BLaER1 (cell line): ENCODE data around the gene KRT36.

Experiments used
- H3K27ac ChIP-seq: shearing (Covaris generic); formaldehyde crosslinking; 2 replicates; pipeline ENCODE4 v1.8.1; 2022
- H3K27me3 ChIP-seq: shearing (Covaris generic); formaldehyde crosslinking; 2 replicates; pipeline ENCODE4 v1.8.1; 2022
- H3K36me3 ChIP-seq: shearing (Covaris generic); formaldehyde crosslinking; 2 replicates; pipeline ENCODE4 v1.8.1; 2022
- H3K4me1 ChIP-seq: shearing (Covaris generic); formaldehyde crosslinking; 2 replicates; pipeline ENCODE4 v1.8.1; 2022
- H3K4me2 ChIP-seq: shearing (Covaris generic); formaldehyde crosslinking; 2 replicates; pipeline ENCODE4 v1.8.1; 2022
- H3K4me3 ChIP-seq: shearing (Covaris generic); formaldehyde crosslinking; 2 replicates; pipeline ENCODE4 v1.8.1; 2022
- H3K9ac ChIP-seq: shearing (Covaris generic); formaldehyde crosslinking; 2 replicates; pipeline ENCODE4 v1.8.1; 2022
- H3K9me3 ChIP-seq: shearing (Covaris generic); formaldehyde crosslinking; 2 replicates; pipeline ENCODE4 v1.8.1; 2022
- H4K20me1 ChIP-seq: shearing (Covaris generic); formaldehyde crosslinking; 2 replicates; pipeline ENCODE4 v1.8.1; 2022
- Cebpa-rat ChIP-seq: shearing (Covaris generic); IDR thresholded peaks from 2 replicates; pipeline ENCODE4 v1.8.1; 2022

The KRT36 gene

GRCh38 chr17:41463746-41464145 lies 26.0 kb downstream of the KRT36 start:
- Histone ChIP-seq H3K4me3 (no peak overlapping the region), H3K4me1 (no peaks in the 10 kb centered on the region), H3K36me3 (no peaks in the 10 kb centered on the region), H3K9ac (no peak overlapping the region), H3K9me3 (0 out of 2 replicates have a peak, but pooled peaks cover 8% of the 10 kb centered on the region), H3K4me2 (no peak overlapping the region), H3K27me3 (no peaks in the 10 kb centered on the region), H3K27ac (no peak overlapping the region), H4K20me1 (no peaks in the 10 kb centered on the region)
- TF ChIP-seq Cebpa-rat, result no peak

- no peak for TF ChIP-seq Cebpa-rat
Observed at GRCh38 chr17:41462705-41463104, 27.0 kb downstream of the KRT36 start.

GRCh38 chr17:41457676-41458075 lies 32.0 kb downstream of the KRT36 start:
- Histone ChIP-seq H3K4me2 (no peak overlapping the region), H3K27ac (no peak overlapping the region)

More at GRCh38 chr17:41462705-41463104, 27.0 kb downstream of the KRT36 start:
- Histone ChIP-seq H3K9ac (no peak overlapping the region), H3K4me1 (no peaks in the 10 kb centered on the region), H3K27ac (no peak overlapping the region), H3K9me3 (no peaks in the 10 kb centered on the region), H4K20me1 (no peaks in the 10 kb centered on the region), H3K4me2 (no peak overlapping the region), H3K27me3 (no peaks in the 10 kb centered on the region), H3K36me3 (no peaks in the 10 kb centered on the region), H3K4me3 (no peak overlapping the region)

GRCh38 chr17:41456204-41456603 lies 33.5 kb downstream of the KRT36 start:
- no peak overlapping the region for H3K9ac ChIP-seq
- H3K27ac ChIP-seq, result no peak overlapping the region
- H3K9me3 ChIP-seq, result 0 out of 2 replicates have a peak, but pooled peaks cover 4% of the 10 kb centered on the region
- no peaks in the 10 kb centered on the region for H3K36me3 ChIP-seq
- H4K20me1 ChIP-seq, result no peaks in the 10 kb centered on the region
- TF ChIP-seq Cebpa-rat, result no peak
- H3K4me2 ChIP-seq, result no peak overlapping the region
- H3K27me3 ChIP-seq, result no peaks in the 10 kb centered on the region
- H3K4me1 ChIP-seq, result no peaks in the 10 kb centered on the region
- H3K4me3 ChIP-seq, result no peak overlapping the region

More at GRCh38 chr17:41457676-41458075, 32.0 kb downstream of the KRT36 start:
- Histone ChIP-seq H3K27me3 (no peaks in the 10 kb centered on the region), H3K4me1 (no peaks in the 10 kb centered on the region), H3K36me3 (no peaks in the 10 kb centered on the region), H4K20me1 (no peaks in the 10 kb centered on the region), H3K9me3 (no peaks in the 10 kb centered on the region), H3K9ac (no peak overlapping the region), H3K4me3 (no peak overlapping the region)
- TF ChIP-seq Cebpa-rat, result no peak

DNA sequence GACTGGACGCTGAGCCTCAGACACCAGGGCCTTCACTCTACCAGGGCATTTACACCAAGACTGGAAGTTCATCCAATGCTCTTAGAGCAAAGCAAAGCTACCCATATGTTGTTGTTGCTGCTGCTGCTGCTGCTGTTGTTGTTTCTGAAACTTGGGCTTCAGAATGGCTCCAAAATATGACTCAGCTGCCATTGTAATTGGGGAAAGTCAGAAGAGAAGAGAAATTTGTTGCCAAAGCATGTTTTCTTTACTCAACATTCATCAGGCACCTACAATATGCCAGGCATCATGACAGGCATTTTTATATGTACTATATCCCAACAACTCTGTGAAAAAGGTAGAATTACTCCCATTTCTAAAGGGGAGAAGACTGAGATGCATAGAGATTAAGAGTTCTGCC lies 34.5 kb downstream of the KRT36 start:
- TF ChIP-seq Cebpa-rat, result no peak
- H3K4me2 ChIP-seq, result no peak overlapping the region

DNA sequence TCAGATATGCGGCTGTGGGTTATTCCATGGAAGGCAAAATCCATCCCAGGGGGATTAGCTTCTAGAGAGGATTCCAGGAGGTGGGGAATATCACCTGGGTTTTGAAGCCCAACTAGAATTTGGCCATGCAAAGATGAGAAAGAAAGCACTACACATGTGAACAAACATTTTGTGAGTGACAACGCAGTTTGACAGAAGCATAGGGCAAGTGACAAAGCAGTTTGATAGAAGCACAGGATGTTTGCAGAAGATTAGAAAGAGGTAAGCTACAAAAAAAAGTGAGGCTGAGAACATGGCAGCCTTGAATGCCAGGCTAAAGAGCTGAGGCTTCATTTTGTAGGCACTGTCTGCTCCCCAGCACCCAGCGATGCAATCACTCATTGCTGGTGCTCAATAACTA lies 36.6 kb downstream of the KRT36 start:
- Histone ChIP-seq H4K20me1 (no peaks in the 10 kb centered on the region), H3K4me1 (no peaks in the 10 kb centered on the region), H3K4me3 (no peak overlapping the region), H3K27ac (no peak overlapping the region), H3K4me2 (no peak overlapping the region), H3K9ac (no peak overlapping the region), H3K9me3 (0 out of 2 replicates have a peak, but pooled peaks cover 11% of the 10 kb centered on the region), H3K27me3 (no peaks in the 10 kb centered on the region), H3K36me3 (no peaks in the 10 kb centered on the region)
- no peak for TF ChIP-seq Cebpa-rat

More for the DNA sequence above, 34.5 kb downstream of the KRT36 start:
- Histone ChIP-seq H3K36me3 (no peaks in the 10 kb centered on the region), H4K20me1 (no peaks in the 10 kb centered on the region), H3K4me1 (no peaks in the 10 kb centered on the region), H3K9me3 (0 out of 2 replicates have a peak, but pooled peaks cover 11% of the 10 kb centered on the region), H3K4me3 (no peak overlapping the region), H3K27me3 (no peaks in the 10 kb centered on the region), H3K27ac (no peak overlapping the region), H3K9ac (no peak overlapping the region)

GRCh38 chr17:41452281-41452680 lies 37.4 kb downstream of the KRT36 start:
- no peak overlapping the region for H3K4me2 ChIP-seq
- no peak overlapping the region for H3K9ac ChIP-seq
- H3K36me3 ChIP-seq, result no peaks in the 10 kb centered on the region
- no peak overlapping the region for H3K27ac ChIP-seq
- H3K4me3 ChIP-seq, result no peak overlapping the region
- no peaks in the 10 kb centered on the region for H3K4me1 ChIP-seq
- TF ChIP-seq Cebpa-rat, result no peak
- H4K20me1 ChIP-seq, result no peaks in the 10 kb centered on the region
- 0 out of 2 replicates have a peak, but pooled peaks cover 11% of the 10 kb centered on the region for H3K9me3 ChIP-seq
- no peaks in the 10 kb centered on the region for H3K27me3 ChIP-seq

DNA sequence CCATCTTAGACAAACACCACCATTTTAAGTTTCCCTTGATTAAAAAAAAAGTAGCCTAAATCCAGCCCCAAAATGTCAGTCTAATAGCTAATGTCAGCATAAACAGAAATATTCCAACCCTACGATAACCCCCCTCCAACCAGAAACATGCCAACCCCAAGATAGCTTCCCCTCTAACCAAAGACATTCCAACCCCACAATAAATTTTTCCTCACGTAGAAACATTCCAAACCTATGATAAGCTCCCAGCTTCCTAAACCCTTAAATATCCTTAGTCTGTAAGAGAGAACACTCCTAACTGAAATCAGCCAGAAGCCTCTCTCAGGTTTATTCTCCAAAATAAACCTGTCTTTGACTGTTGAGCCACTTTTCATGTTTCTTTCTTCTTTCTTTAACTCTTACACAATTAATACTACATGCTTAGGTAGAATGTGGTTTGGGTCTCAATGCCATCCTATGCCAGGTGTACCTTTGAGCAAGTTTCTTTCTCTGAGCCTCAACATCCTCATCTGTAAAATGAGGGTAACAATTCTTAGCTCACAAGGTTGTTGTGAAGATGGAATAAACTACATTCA lies 38.5 kb downstream of the KRT36 start:
- Histone ChIP-seq H3K9ac (no peak overlapping the region), H3K9me3 (0 out of 2 replicates have a peak, but pooled peaks cover 11% of the 10 kb centered on the region), H4K20me1 (no peaks in the 10 kb centered on the region), H3K27ac (no peak overlapping the region), H3K36me3 (no peaks in the 10 kb centered on the region), H3K4me3 (no peak overlapping the region), H3K4me2 (no peak overlapping the region), H3K4me1 (peaks cover 6% of the 10 kb centered on the region), H3K27me3 (no peaks in the 10 kb centered on the region)
- no peak for TF ChIP-seq Cebpa-rat

DNA sequence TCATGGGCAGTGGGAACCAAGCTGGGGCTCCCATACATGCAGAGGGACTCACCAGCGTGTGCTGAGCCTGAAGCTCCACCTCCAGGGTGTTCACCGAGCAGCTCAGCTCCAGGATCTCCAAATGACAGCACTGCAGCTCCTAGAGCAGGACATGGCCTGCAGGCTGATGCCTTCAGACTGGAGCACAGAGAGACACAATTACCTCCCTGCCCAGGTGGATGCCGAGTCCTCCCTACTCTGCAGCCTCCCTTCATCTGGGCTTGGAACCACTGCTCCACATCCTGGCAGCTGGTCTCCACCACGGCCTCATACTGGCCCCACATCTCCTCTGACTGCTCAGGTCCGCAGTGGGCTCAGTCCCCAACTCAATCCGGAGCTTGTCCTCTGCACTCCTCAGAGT lies 40.7 kb downstream of the KRT36 start:
- Histone ChIP-seq H3K9me3 (0 out of 2 replicates have a peak, but pooled peaks cover 11% of the 10 kb centered on the region), H3K36me3 (no peaks in the 10 kb centered on the region), H3K27ac (no peak overlapping the region), H3K4me2 (no peak overlapping the region), H3K4me1 (peaks cover 9% of the 10 kb centered on the region), H3K4me3 (no peak overlapping the region), H3K27me3 (no peaks in the 10 kb centered on the region), H4K20me1 (no peaks in the 10 kb centered on the region), H3K9ac (no peak overlapping the region)
- TF ChIP-seq Cebpa-rat, result no peak

DNA sequence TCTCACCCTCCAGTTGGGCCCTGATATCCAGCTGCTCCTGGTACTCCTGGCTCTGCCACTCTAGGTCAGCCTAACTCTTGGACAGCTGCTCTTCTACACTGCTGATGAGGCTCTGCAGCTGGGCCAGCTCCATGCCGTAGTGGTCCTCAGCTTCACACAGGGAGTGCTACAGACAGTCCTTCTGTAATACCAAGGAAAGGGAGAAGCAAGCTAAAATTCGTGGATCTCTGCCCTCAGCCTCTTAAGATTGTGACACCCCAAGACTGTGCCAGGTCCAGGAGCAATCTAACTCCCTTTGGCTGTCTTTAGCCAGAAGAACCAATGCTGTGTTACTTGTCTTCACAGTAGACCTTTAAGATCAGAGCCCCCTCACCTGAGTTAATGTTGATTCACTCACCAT lies 41.2 kb downstream of the KRT36 start:
- Histone ChIP-seq H3K4me2 (no peak overlapping the region), H3K36me3 (no peaks in the 10 kb centered on the region), H3K27me3 (no peaks in the 10 kb centered on the region), H3K9me3 (0 out of 2 replicates have a peak, but pooled peaks cover 11% of the 10 kb centered on the region), H3K4me1 (peaks cover 9% of the 10 kb centered on the region), H3K9ac (no peak overlapping the region), H3K4me3 (no peak overlapping the region), H4K20me1 (no peaks in the 10 kb centered on the region), H3K27ac (no peak overlapping the region)
- no peak for TF ChIP-seq Cebpa-rat
